ENCODE results near the gene NAXE. TPM values are rescaled to one million over a fixed set of nuclear protein-coding genes. Genes with fewer than 3 reads are reported as not detected.

NAXE gene
- total RNA-seq, 1 experiment from 2014 or later = 96.6 TPM

DNA sequence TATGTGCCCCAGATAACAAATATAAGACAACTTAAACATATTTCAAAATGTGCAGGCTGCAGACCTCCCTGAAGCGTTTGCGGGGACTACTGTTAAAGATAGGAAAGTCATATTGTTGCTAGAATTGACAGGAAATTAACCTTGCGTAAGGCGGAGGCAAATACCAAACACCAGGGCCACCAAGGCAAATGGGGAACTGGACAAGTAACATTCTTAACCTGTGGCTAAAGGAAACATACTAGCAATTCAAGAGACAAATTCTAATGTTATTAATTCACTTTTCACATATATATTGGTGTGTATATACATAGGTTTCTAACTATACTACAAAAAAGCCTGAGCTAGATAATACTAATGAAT is 34.5 kb downstream of the NAXE start:
- no peak overlapping the region for H2AFZ ChIP-seq (ENCODE audit: low read length)
- peaks cover 88% of the 10 kb centered on the region for H3K27me3 Mint-ChIP-seq (ENCODE audit: low read depth)

More for the DNA sequence above, 34.5 kb downstream of the NAXE start:
- Histone ChIP-seq H3K4me2 (ENCODE audit: insufficient read depth, insufficient read length, low read length) (peak overlapping the region; percentile 56), H3K23ac (ENCODE audit: insufficient read length, low read depth, low read length) (no peak overlapping the region), H4K20me1 (ENCODE audit: control insufficient read depth, insufficient read depth, insufficient read length) (no peaks in the 10 kb centered on the region), H3K79me1 (ENCODE audit: insufficient read depth, low read depth, low read length, poor library complexity, severe bottlenecking) (no peaks in the 10 kb centered on the region), H3K23me2 (ENCODE audit: insufficient read length, low read depth, low read length, poor library complexity, severe bottlenecking) (peaks cover 19% of the 10 kb centered on the region), H2BK20ac (ENCODE audit: low read depth, low read length, poor library complexity, severe bottlenecking) (no peak overlapping the region), H2BK15ac (ENCODE audit: low read depth, low read length) (no peak overlapping the region), H4K5ac (ENCODE audit: insufficient read length, low read depth, low read length) (no peak overlapping the region), H2BK12ac (ENCODE audit: insufficient read length, low read depth, low read length) (no peak overlapping the region), H3K27ac (ENCODE audit: insufficient read length, low read depth, low read length) (no peak overlapping the region), H3T11ph (ENCODE audit: low read length) (no peak overlapping the region), H3K4me1 (ENCODE audit: insufficient read depth, low read length) (no peaks in the 10 kb centered on the region), H2BK120ac (ENCODE audit: low read depth, low read length, poor library complexity, severe bottlenecking) (no peak overlapping the region), H3K56ac (ENCODE audit: insufficient read length, low read depth, low read length) (no peak overlapping the region), H3K79me2 (ENCODE audit: insufficient read depth, low read length) (no peaks in the 10 kb centered on the region), H3K27me3 (ENCODE audit: insufficient read depth, low read length) (peaks cover 21% of the 10 kb centered on the region), H2AK5ac (ENCODE audit: insufficient read length, low read length) (no peak overlapping the region), H3K14ac (ENCODE audit: insufficient read depth, low read length) (no peak overlapping the region), H3K9me3 (ENCODE audit: control insufficient read depth, low read depth, low read length) (no peaks in the 10 kb centered on the region), H4K8ac (replicated peaks; ENCODE audit: insufficient read length, low read depth, low read length) (no peak overlapping the region), H2BK5ac (ENCODE audit: insufficient read length, low read length) (no peak overlapping the region), H3K4ac (ENCODE audit: low read depth, low read length) (no peak overlapping the region), H3K18ac (ENCODE audit: insufficient read length, low read depth, low read length) (no peak overlapping the region), H4K91ac (ENCODE audit: insufficient read length, low read depth, low read length) (no peak overlapping the region), H3K9ac (ENCODE audit: extremely low read depth, insufficient read length, low read length) (no peak overlapping the region)
- TF ChIP-seq, protein P1, sequence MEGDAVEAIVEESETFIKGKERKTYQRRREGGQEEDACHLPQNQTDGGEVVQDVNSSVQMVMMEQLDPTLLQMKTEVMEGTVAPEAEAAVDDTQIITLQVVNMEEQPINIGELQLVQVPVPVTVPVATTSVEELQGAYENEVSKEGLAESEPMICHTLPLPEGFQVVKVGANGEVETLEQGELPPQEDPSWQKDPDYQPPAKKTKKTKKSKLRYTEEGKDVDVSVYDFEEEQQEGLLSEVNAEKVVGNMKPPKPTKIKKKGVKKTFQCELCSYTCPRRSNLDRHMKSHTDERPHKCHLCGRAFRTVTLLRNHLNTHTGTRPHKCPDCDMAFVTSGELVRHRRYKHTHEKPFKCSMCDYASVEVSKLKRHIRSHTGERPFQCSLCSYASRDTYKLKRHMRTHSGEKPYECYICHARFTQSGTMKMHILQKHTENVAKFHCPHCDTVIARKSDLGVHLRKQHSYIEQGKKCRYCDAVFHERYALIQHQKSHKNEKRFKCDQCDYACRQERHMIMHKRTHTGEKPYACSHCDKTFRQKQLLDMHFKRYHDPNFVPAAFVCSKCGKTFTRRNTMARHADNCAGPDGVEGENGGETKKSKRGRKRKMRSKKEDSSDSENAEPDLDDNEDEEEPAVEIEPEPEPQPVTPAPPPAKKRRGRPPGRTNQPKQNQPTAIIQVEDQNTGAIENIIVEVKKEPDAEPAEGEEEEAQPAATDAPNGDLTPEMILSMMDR (conservative IDR thresholded peaks at IDR 0.05) = no peak; the same call in 1 of the 3 replicates
- Mint-ChIP-seq H3K9me3 (no peaks in the 10 kb centered on the region; a peak in 1 of 5 replicates), H3K4me1 (peaks cover 6 to 7% of the 10 kb centered on the region in 2 experiments), H3K4me3 (peak overlapping the region in 1 of 2 experiments; percentile 86; a peak in 2 of 5 replicates), H3K36me3 (ENCODE audit: insufficient read depth in 1 of 3, low read depth in 3 of 3) (no peaks in the 10 kb centered on the region), H3K27ac (no peak overlapping the region)
- no peak for DNase-seq
- WGBS (ENCODE audit: extremely low coverage, insufficient read length, low lambda C conversion rate) = no CpG with 5 or more reads among the region's 4 CpGs

Data from H9 (cell line).